ENCODE results near the gene CRYL1. TPM values are rescaled to one million over a fixed set of nuclear protein-coding genes. Genes with fewer than 3 reads are reported as not detected.

The CRYL1 gene
- total and polyA plus RNA-seq, 12 donors, result 10.6 to 68.0 (median 48.1) TPM

- no peak overlapping the region for H3K4me3 ChIP-seq
- WGBS, 4 donors, result 58 to 94% (median 61%) methylated on average over 3 to 4 of the region's 4 CpGs
- H3K27ac ChIP-seq, result no peak overlapping the region
- DNase-seq, result peak in 3 of 7 donors; percentile 36 to 43 (median 43)
- intact Hi-C loops (cut with DNase I), result loop anchor here in 1 of 2 donors (10.0 kb wide), 1 partner anchor 305 kb away; no protein-coding TSS in a partner anchor
- TF ChIP-seq CTCF (IDR thresholded peaks at IDR 0.05) (peak in 4 of 6 experiments; percentile 21 to 48 (median 34)), POLR2A (IDR thresholded peaks at IDR 0.05) (no peak)
- H3K4me1 ChIP-seq (replicated peaks in 1 of 2), result no peaks in the 10 kb centered on the region
- no peaks in the 10 kb centered on the region for H3K27me3 ChIP-seq
- peaks cover 0 to 5% of the 10 kb centered on the region in 2 donors for H3K36me3 ChIP-seq (replicated peaks in 1 of 2)
- H3K9me3 ChIP-seq (replicated peaks in 1 of 3), result no peaks in the 10 kb centered on the region
Observed at GRCh38 chr13:20489185-20489820, 36.4 kb downstream of the CRYL1 start.

- 84 to 93% (median 88%) methylated on average over 3 of the region's 3 CpGs for WGBS, 4 donors
- no peak for DNase-seq
- TF ChIP-seq CTCF (IDR thresholded peaks at IDR 0.05), result no peak
- TF ChIP-seq POLR2A (IDR thresholded peaks at IDR 0.05), result no peak
- no peaks in the 10 kb centered on the region for H3K4me1 ChIP-seq (replicated peaks in 1 of 2)
- H3K27me3 ChIP-seq, result no peaks in the 10 kb centered on the region
- peaks cover 0 to 5% of the 10 kb centered on the region in 2 donors for H3K36me3 ChIP-seq (replicated peaks in 1 of 2)
- no peak overlapping the region for H3K27ac ChIP-seq
- intact Hi-C loops (cut with DNase I), result loop anchor here in 1 of 2 donors (10.0 kb wide), 1 partner anchor 303 kb away; no protein-coding TSS in a partner anchor
- no peaks in the 10 kb centered on the region for H3K9me3 ChIP-seq (replicated peaks in 1 of 3)
- no peak overlapping the region for H3K4me3 ChIP-seq
Observed at GRCh38 chr13:20487927-20488326, 37.7 kb downstream of the CRYL1 start.

GRCh38 chr13:20482787-20483186 lies 42.9 kb downstream of the CRYL1 start:
- Histone ChIP-seq H3K36me3 (replicated peaks in 1 of 2) (no peaks in the 10 kb centered on the region), H3K9me3 (replicated peaks in 1 of 3) (no peaks in the 10 kb centered on the region), H3K27ac (peak overlapping the region in 2 of 5 donors; percentile 29 to 41), H3K4me3 (no peak overlapping the region), H3K27me3 (no peaks in the 10 kb centered on the region), H3K4me1 (replicated peaks in 1 of 2) (peaks cover 0 to 3% of the 10 kb centered on the region in 2 donors)
- WGBS, 4 donors, result 90 to 97% (median 91%) methylated on average over 6 of the region's 6 CpGs
- DNase-seq, result no peak
- TF ChIP-seq POLR2A (IDR thresholded peaks at IDR 0.05) (no peak), CTCF (IDR thresholded peaks at IDR 0.05) (no peak)
- intact Hi-C loops (cut with DNase I), result loop anchor here in 1 of 2 donors (10.0 kb wide), 1 partner anchor 298 kb away; no protein-coding TSS in a partner anchor

DNA sequence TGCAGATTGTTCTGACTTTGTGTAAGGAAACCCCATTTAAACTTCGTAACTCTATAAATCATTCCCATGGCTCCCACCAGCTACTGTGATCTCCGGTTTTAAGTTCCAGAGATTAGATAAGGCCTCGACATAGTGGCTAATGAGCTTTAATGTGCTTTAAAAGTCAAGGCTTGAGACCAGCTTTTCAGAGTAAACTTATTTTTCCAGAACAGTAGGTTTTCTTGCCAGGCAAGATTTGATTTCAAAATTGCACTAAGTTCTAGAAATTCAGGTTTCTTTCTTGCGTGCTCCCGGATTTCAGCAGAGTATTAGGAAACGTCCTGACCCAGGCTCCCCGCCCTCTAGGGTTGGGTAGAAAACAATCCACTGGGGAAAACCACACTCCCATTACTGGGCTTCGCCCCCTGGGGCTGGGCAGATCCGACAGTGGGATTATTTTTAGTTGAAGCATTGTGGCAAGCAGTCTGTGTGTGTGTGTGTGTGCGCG lies 43.3 kb downstream of the CRYL1 start:
- intact Hi-C loops (cut with DNase I), result loop anchor here in 1 of 2 donors (10.0 kb wide), 1 partner anchor 298 kb away; no protein-coding TSS in a partner anchor
- H3K4me3 ChIP-seq, result no peak overlapping the region
- H3K27ac ChIP-seq, result peak overlapping the region in 3 of 5 donors; percentile 24 to 41 (median 29)
- peaks cover 0 to 3% of the 10 kb centered on the region in 2 donors for H3K4me1 ChIP-seq (replicated peaks in 1 of 2)
- peak in 5 of 7 donors; percentile 17 to 44 (median 29) for DNase-seq
- no peak for TF ChIP-seq POLR2A (IDR thresholded peaks at IDR 0.05)
- no peak for TF ChIP-seq CTCF (IDR thresholded peaks at IDR 0.05)
- no peaks in the 10 kb centered on the region for H3K9me3 ChIP-seq (replicated peaks in 1 of 3)
- 32 to 46% (median 40%) methylated on average over 10 to 11 of the region's 11 CpGs for WGBS, 4 donors
- H3K36me3 ChIP-seq (replicated peaks in 1 of 2), result no peaks in the 10 kb centered on the region
- no peaks in the 10 kb centered on the region for H3K27me3 ChIP-seq

All from adrenal gland (tissue), 12 donors.